Kidney (tissue), 14 donors: ENCODE results near the gene CDK2AP2. TPM values are rescaled to one million over a fixed set of nuclear protein-coding genes. Genes with fewer than 3 reads are reported as not detected.
A peak's percentile ranks its signal among the peaks of the same experiment; 100 is the strongest.
"Not testable (repeated sequence)": the region's sequence is repeated elsewhere in the genome, so short reads cannot be mapped to it uniquely, and the experiment has no call there.

Experiments used
- DNase-seq, 5 donors: peaks; one replicate each; pipeline ENCODE4 v3.0.0-alpha.2; 2013 to 2020
- FAIRE-seq: peaks from 2 replicates; lab custom pipeline; 2012; peaks lifted over from hg19 to GRCh38; lab: Jason Lieb, UNC
- H3K27ac ChIP-seq, 2 donors: one replicate each; pipeline ENCODE4 v1.7.0; 2013; ENCODE audit warnings: low read depth in 2 of 2, low read length in 2 of 2, inconsistent platforms in 1 of 2
- H3K27me3 ChIP-seq: one replicate; pipeline ENCODE4 v1.7.1; 2013; ENCODE audit warnings: low read length, inconsistent platforms; ENCODE audit not compliant: control insufficient read depth, insufficient read depth
- H3K36me3 ChIP-seq, 3 donors: one replicate each; pipeline versions ENCODE4 v1.7.0 to v1.7.1; 2013; ENCODE audit warnings: low read length in 3 of 3, control low read depth in 1 of 3, inconsistent platforms in 1 of 3; ENCODE audit not compliant: insufficient read depth in 3 of 3, control insufficient read depth in 2 of 3
- H3K4me1 ChIP-seq, 3 donors: one replicate each; pipeline versions ENCODE4 v1.7.0 to v1.7.1; 2013; ENCODE audit warnings: low read length in 3 of 3, inconsistent platforms in 1 of 3, low read depth in 1 of 3; ENCODE audit not compliant: control insufficient read depth in 2 of 3, insufficient read depth in 2 of 3
- H3K4me3 ChIP-seq, 3 donors: one replicate each; pipeline versions ENCODE4 v1.7.0 to v1.8.1; 2013; ENCODE audit warnings: low read length in 3 of 3, control low read depth in 1 of 3, inconsistent platforms in 1 of 3
- H3K9ac ChIP-seq, 3 donors: one replicate each; pipeline versions ENCODE4 v1.7.0 to v1.7.1; 2013; ENCODE audit warnings: low read length in 3 of 3, control low read depth in 1 of 3, inconsistent platforms in 1 of 3
- H3K9me3 ChIP-seq, 3 donors: one replicate each; pipeline versions ENCODE4 v1.7.0 to v1.7.1; 2013; ENCODE audit warnings: low read length in 3 of 3, control low read depth in 1 of 3, inconsistent platforms in 1 of 3; ENCODE audit not compliant: control insufficient read depth in 2 of 3, insufficient read depth in 1 of 3
- intact Hi-C: fragments of 100-400 bp; cut with DNase I; formaldehyde crosslinking; loops from one replicate; pipeline ENCODE4 v1.11.1; 2022
- polyA plus RNA-seq: library from polyadenylated mRNA; stranded (reverse); fragments of 350-450 nt; fragmentation: Illumina TruSeq; extraction: RNeasy Lipid Tissue Mini Kit (QIAGEN cat#74804); gene quantifications from one replicate; pipeline ENCODE4 v1.2.3, GENCODE V29; 2014; ENCODE audit warnings: low read depth, low replicate concordance; ENCODE audit not compliant: insufficient read depth
- total RNA-seq: library from RNA; stranded (reverse); fragmentation: NEBNext Ultra II Directional; extraction: Animal tissue kit (Norgen Biotek cat#: 25700); gene quantifications from one replicate; pipeline ENCODE4 v1.2.1, GENCODE V29; 2021
- TF ChIP-seq, protein P1 (sequence below): IDR thresholded peaks from 3 replicates; pipeline ENCODE4 v1.5.1; 2012; ENCODE audit warnings: mild to moderate bottlenecking, moderate library complexity, borderline replicate concordance; ENCODE audit not compliant: insufficient read depth; ENCODE audit errors: extremely low read depth
- donor health status: control.
- donor health status: control.
- donor health status: control.
- donor health status: control.
- donor health status: control.
- donor health status: DM: yes; HTN: yes; CAD: no.
- donor health status: Normal renal cell carcinoma (clear cell type).

CDK2AP2 gene
- total and polyA plus RNA-seq, 2 donors from 2014 or later, result 98.4 to 188 TPM

DNA sequence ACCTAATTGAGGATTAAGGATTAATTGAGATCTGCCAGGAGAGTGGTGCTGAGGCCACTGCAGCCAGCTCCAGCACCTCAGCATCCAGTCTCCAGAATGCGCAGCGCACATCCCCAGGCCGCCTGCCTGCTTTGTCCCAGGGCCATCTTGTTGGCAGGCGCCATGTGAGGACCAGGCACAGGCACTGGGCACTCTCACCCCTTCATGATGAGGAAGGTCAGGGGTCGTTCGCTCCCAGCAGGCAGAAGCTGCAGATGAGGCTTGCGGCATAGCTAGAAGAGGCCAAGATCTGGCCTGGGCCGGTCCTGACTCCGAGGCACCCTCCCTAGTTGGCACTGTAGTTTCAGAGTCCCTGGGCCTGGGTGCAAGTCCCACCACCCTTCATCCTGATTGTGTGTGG, 8.8 kb upstream of the CDK2AP2 start:
- H3K27me3 ChIP-seq, result no peaks in the 10 kb centered on the region
- H3K4me3 ChIP-seq, result no peak overlapping the region
- no peaks in the 10 kb centered on the region for H3K36me3 ChIP-seq
- no peak overlapping the region for H3K27ac ChIP-seq
- DNase-seq (peak in 1 of 5 donors; percentile 47), FAIRE-seq (no peak)
- no peaks in the 10 kb centered on the region for H3K9me3 ChIP-seq
- intact Hi-C loops, result no loop called here
- TF ChIP-seq, protein P1, sequence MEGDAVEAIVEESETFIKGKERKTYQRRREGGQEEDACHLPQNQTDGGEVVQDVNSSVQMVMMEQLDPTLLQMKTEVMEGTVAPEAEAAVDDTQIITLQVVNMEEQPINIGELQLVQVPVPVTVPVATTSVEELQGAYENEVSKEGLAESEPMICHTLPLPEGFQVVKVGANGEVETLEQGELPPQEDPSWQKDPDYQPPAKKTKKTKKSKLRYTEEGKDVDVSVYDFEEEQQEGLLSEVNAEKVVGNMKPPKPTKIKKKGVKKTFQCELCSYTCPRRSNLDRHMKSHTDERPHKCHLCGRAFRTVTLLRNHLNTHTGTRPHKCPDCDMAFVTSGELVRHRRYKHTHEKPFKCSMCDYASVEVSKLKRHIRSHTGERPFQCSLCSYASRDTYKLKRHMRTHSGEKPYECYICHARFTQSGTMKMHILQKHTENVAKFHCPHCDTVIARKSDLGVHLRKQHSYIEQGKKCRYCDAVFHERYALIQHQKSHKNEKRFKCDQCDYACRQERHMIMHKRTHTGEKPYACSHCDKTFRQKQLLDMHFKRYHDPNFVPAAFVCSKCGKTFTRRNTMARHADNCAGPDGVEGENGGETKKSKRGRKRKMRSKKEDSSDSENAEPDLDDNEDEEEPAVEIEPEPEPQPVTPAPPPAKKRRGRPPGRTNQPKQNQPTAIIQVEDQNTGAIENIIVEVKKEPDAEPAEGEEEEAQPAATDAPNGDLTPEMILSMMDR, result no peak
- H3K4me1 ChIP-seq, result no peaks in the 10 kb centered on the region
- no peak overlapping the region for H3K9ac ChIP-seq

DNA sequence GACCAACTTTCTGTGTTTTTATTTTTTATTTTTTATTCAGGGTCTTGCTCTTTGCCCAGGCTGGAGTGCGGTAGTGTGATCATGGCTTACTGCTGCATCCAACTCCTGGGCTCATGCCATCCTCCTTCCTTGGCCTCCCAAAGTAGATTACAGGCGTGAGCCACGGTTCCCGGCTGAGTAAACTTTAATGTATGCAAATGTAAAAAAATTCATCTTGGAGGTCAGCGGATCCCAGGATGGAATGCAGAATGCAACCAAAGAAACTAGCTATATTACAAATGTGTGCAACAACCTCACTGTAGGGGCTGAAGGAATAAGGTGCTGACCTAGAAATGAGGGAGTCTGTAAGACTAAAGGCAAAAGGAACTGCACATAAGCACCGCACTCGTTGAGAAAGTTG, 6.2 kb upstream of the CDK2AP2 start:
- TF ChIP-seq, protein P1, result no peak
- no peaks in the 10 kb centered on the region for H3K27me3 ChIP-seq
- FAIRE-seq (no peak), DNase-seq (peak in 1 of 5 donors; percentile 13)
- peaks cover 0 to under 1% (median 0%) of the 10 kb centered on the region in 3 donors for H3K4me1 ChIP-seq
- H3K4me3 ChIP-seq, result no peak overlapping the region
- H3K9ac ChIP-seq, result no peak overlapping the region
- H3K36me3 ChIP-seq, result no peaks in the 10 kb centered on the region
- H3K27ac ChIP-seq, result no peak overlapping the region
- intact Hi-C loops, result no loop called here
- H3K9me3 ChIP-seq, result no peaks in the 10 kb centered on the region

DNA sequence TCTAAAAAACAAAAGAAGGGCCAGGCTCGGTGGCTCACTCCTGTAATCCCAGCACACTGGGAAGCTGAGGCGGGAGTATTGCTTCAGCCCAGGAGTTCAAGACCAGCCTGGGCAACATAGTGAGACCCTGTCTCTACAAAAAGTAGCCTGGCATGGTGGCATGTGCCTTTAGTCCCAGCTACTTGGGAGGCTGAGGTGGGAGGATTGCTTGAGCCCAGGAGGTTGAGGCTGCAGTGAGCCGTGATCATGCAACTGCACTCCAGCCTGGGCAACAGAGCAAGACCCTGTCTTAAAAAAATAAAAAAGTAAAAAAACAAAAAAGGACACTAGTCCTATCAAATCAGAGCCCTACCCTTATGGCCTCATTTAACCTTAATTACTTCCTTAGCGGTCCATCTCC, 3.6 kb upstream of the CDK2AP2 start:
- H3K9me3 ChIP-seq, H3K36me3 ChIP-seq, intact Hi-C loops, H3K9ac ChIP-seq, H3K27ac ChIP-seq, FAIRE-seq, H3K27me3 ChIP-seq, H3K4me3 ChIP-seq: not testable (repeated sequence)
- peak in 2 of 5 donors; percentile 15 to 18 for DNase-seq
- H3K4me1 ChIP-seq, result peaks cover 0 to 16% (median 4%) of the 10 kb centered on the region in 3 donors

DNA sequence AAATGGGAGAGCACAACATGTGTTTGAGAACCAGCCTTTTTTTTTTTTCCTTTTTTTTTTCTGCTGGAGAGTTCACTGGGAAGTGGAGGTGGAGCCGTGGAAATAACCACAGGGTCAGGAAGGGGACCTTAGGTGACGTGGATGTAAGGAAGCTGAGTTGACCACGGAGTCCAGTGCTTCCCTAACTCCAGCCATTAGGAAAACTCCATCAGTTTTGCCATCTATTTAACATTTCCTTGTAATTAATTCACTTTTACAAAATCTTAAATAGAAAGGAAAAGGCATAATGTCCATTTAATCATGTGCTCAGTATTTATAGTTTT, 2.0 kb upstream of the CDK2AP2 start:
- intact Hi-C loops, result no loop called here
- Histone ChIP-seq H3K9ac (no peak overlapping the region), H3K27ac (no peak overlapping the region), H3K9me3 (no peaks in the 10 kb centered on the region), H3K36me3 (peaks cover 0 to 4% (median 2%) of the 10 kb centered on the region in 3 donors), H3K4me3 (no peak overlapping the region), H3K4me1 (peaks cover 0 to 27% (median 16%) of the 10 kb centered on the region in 3 donors), H3K27me3 (no peaks in the 10 kb centered on the region)
- DNase-seq (peak in 1 of 5 donors; percentile 32), FAIRE-seq (no peak)
- TF ChIP-seq, protein P1, result no peak
